ENCODE results near the gene ICE2. TPM values are rescaled to one million over a fixed set of nuclear protein-coding genes. Genes with fewer than 3 reads are reported as not detected.

The ICE2 gene
- total and polyA plus RNA-seq, 2 of the 4 experiments (the other 2 are of a cell fraction) = 14.7 to 21.1 TPM

DNA sequence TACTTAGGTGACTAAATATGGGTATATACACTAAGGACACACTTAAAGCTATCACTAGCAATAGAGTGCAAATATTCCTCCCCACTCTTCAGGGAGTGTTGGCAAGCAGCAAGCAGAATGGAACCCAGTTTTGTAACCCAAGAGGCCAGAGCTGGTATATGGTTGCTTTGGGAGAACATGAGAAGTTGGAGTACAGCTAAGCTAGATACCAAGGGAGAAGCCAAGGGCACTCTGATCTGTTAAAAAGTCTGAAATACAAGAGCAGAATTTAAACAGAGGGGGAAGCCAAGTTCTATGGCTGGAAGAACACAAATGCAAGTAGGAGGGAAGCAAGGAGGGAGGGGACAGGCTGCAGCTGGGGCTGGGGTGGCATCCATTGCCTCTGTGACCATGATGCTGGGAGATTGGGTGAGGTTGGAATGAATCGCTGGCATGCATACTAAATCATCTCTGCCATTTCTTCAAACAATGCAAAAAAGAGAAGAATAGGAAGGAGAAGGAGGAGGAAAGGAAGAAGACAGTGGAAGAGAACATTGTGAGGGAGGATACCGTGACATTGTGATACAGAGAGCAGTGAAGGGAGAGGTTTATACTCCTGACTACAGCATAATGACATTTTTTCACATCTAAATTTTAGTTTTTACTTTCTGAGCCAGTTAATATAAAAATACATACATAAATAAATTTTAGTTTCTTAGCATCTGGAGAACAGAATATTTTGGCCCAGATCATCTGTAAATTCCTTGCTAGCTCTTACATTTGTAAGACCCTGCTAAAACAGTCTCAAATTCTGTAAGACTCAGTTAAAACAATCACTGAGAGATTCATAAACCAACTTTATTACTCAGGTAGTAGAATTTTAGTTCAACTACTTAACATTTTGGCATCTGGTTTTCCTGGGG, 72.2 kb downstream of the ICE2 start:
- Histone ChIP-seq H2BK20ac (ENCODE audit: low read depth, low read length) (peak overlapping the region; percentile 64; the same call in 1 of the 2 replicates), H2BK15ac (ENCODE audit: low read depth, low read length) (0 out of 3 replicates have a peak overlapping the region, but pooled peaks have one; percentile 6), H2BK5ac (ENCODE audit: low read depth, low read length, poor library complexity, severe bottlenecking) (peak overlapping the region; percentile 30), H3K14ac (replicated peaks; ENCODE audit: low read depth, low read length) (peak overlapping the region; percentile 62), H3K56ac (ENCODE audit: extremely low read depth, insufficient read depth, low read length) (no peak overlapping the region), H3K4me1 (ENCODE audit: control insufficient read depth, insufficient read depth, low read length) (peaks cover 14% of the 10 kb centered on the region), H4K91ac (ENCODE audit: insufficient read depth, low read depth, low read length) (no peak overlapping the region), H2BK120ac (ENCODE audit: low read depth, low read length) (peak overlapping the region; percentile 30; the same call in 1 of the 2 replicates), H3K4ac (ENCODE audit: low read depth, low read length) (no peak overlapping the region; the same call in 1 of the 2 replicates), H3K18ac (ENCODE audit: low read depth, low read length) (peak overlapping the region; percentile 57; the same call in 1 of the 2 replicates), H3K79me1 (ENCODE audit: low read depth in 1 of 2, low read length in 2 of 2) (peaks cover 0 to 22% of the 10 kb centered on the region in 2 experiments; a peak in 2 of 4 replicates), H3K9me1 (ENCODE audit: insufficient read depth, low read length) (peaks cover 11% of the 10 kb centered on the region), H3K4me2 (ENCODE audit: low read depth, low read length) (peak overlapping the region; percentile 53; the same call in 1 of the 2 replicates), H3K36me3 (ENCODE audit: control insufficient read depth, insufficient read depth, low read length) (no peaks in the 10 kb centered on the region), H4K20me1 (ENCODE audit: insufficient read depth, low read length) (peaks cover 6% of the 10 kb centered on the region), H2AFZ (replicated peaks; ENCODE audit: low read length, poor library complexity) (no peak overlapping the region), H3K4me3 (ENCODE audit: insufficient read depth, low read depth, low read length) (no peak overlapping the region), H3K9me3 (ENCODE audit: control insufficient read depth, insufficient read depth, low read length) (no peaks in the 10 kb centered on the region), H3K27me3 (ENCODE audit: control insufficient read depth, insufficient read depth, low read length) (no peaks in the 10 kb centered on the region), H3K27ac (ENCODE audit: insufficient read depth, low read length) (no peak overlapping the region; the same call in 1 of the 2 replicates), H4K8ac (ENCODE audit: low read depth in 2 of 2, low read length in 2 of 2) (peak overlapping the region in 1 of 2 experiments; percentile 44; a peak in 1 of 4 replicates), H3K23ac (ENCODE audit: low read depth, low read length) (peak overlapping the region; percentile 29; the same call in 1 of the 2 replicates), H3K9ac (ENCODE audit: low read depth, low read length) (no peak overlapping the region), H2AK5ac (ENCODE audit: low read depth, low read length) (peak overlapping the region; percentile 77), H4K5ac (ENCODE audit: low read depth, low read length) (no peak overlapping the region), H2AK9ac (replicated peaks; ENCODE audit: low read depth, low read length, poor library complexity) (no peak overlapping the region)
- intact Hi-C loops (cut with micrococcal nuclease) = no loop called here
- BruUV-seq (replicated peaks) = no TSS peak
- in situ Hi-C loops (cut with MboI; ENCODE audit: low sequenced_read_pairs) = no loop called here
- CTCF ChIA-PET = no interaction called here
- no peak for ATAC-seq (ENCODE audit: low read depth)
- WGBS, 2 experiments (ENCODE audit: extremely low coverage in 2 of 2, insufficient read length in 1 of 2) = no CpG with 5 or more reads among the region's 2 CpGs
- POLR2A ChIA-PET (ENCODE audit: unreplicated experiment) = interaction anchor here (0.9 kb wide), 1 partner anchor 8 kb away, joined by 4 read pairs; the partner anchor contains the start of gene ANXA2
- dilution Hi-C loops (cut with HindIII; ENCODE audit: low sequenced_read_pairs, unreplicated experiment) = no loop called here
- DNase-seq = no peak
- no peak for TF ChIP-seq BHLHE40 (IDR thresholded peaks at IDR 0.05; ENCODE audit: low read depth, low read length)
- TF ChIP-seq RAD21 (IDR thresholded peaks at IDR 0.05; ENCODE audit: low read length) = no peak
- no peak for TF ChIP-seq POLR2A (IDR thresholded peaks at IDR 0.05; ENCODE audit: low read depth, low read length)
- TF ChIP-seq RFX5 (IDR thresholded peaks at IDR 0.05; ENCODE audit: low read depth, low read length) = no peak
- no peak for TF ChIP-seq MAZ (IDR thresholded peaks at IDR 0.05; ENCODE audit: borderline replicate concordance, low read depth, low read length)
- TF ChIP-seq, protein P1, sequence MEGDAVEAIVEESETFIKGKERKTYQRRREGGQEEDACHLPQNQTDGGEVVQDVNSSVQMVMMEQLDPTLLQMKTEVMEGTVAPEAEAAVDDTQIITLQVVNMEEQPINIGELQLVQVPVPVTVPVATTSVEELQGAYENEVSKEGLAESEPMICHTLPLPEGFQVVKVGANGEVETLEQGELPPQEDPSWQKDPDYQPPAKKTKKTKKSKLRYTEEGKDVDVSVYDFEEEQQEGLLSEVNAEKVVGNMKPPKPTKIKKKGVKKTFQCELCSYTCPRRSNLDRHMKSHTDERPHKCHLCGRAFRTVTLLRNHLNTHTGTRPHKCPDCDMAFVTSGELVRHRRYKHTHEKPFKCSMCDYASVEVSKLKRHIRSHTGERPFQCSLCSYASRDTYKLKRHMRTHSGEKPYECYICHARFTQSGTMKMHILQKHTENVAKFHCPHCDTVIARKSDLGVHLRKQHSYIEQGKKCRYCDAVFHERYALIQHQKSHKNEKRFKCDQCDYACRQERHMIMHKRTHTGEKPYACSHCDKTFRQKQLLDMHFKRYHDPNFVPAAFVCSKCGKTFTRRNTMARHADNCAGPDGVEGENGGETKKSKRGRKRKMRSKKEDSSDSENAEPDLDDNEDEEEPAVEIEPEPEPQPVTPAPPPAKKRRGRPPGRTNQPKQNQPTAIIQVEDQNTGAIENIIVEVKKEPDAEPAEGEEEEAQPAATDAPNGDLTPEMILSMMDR (conservative IDR thresholded peaks at IDR 0.05; ENCODE audit: low read depth, low read length) = no peak
- TF ChIP-seq, protein P2, sequence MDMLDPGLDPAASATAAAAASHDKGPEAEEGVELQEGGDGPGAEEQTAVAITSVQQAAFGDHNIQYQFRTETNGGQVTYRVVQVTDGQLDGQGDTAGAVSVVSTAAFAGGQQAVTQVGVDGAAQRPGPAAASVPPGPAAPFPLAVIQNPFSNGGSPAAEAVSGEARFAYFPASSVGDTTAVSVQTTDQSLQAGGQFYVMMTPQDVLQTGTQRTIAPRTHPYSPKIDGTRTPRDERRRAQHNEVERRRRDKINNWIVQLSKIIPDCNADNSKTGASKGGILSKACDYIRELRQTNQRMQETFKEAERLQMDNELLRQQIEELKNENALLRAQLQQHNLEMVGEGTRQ (IDR thresholded peaks at IDR 0.05; ENCODE audit: low read depth, low read length) = no peak
- TF ChIP-seq, protein P3, sequence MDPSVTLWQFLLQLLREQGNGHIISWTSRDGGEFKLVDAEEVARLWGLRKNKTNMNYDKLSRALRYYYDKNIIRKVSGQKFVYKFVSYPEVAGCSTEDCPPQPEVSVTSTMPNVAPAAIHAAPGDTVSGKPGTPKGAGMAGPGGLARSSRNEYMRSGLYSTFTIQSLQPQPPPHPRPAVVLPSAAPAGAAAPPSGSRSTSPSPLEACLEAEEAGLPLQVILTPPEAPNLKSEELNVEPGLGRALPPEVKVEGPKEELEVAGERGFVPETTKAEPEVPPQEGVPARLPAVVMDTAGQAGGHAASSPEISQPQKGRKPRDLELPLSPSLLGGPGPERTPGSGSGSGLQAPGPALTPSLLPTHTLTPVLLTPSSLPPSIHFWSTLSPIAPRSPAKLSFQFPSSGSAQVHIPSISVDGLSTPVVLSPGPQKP (IDR thresholded peaks at IDR 0.05; ENCODE audit: borderline replicate concordance, low read depth, low read length) = no peak
- no peak for TF ChIP-seq SMC3 (IDR thresholded peaks at IDR 0.05; ENCODE audit: low read depth, low read length)
- no peak for TF ChIP-seq MXI1 (IDR thresholded peaks at IDR 0.05; ENCODE audit: borderline replicate concordance, low read depth, low read length)
- TF ChIP-seq NFE2L2 (IDR thresholded peaks at IDR 0.05; ENCODE audit: low read depth, low read length) = no peak
- TF ChIP-seq RCOR1 (IDR thresholded peaks at IDR 0.05; ENCODE audit: insufficient replicate concordance, low read length) = no peak
- no peak for TF ChIP-seq MAFK (IDR thresholded peaks at IDR 0.05; ENCODE audit: low read depth, low read length)

All from IMR-90 (cell line).